Erythroblast (primary cell): ENCODE results near the gene TMEM156.

Source experiments
- GATA1 ChIP-seq: IDR thresholded peaks from 2 replicates; pipeline ENCODE4 v1.6.1; 2011; ENCODE audit warnings: low read depth, mild to moderate bottlenecking, control low read depth, low read length, moderate library complexity
- POLR2A ChIP-seq: IDR thresholded peaks from 2 replicates; pipeline ENCODE4 v1.6.1; 2011; ENCODE audit warnings: mild to moderate bottlenecking, low read length

DNA sequence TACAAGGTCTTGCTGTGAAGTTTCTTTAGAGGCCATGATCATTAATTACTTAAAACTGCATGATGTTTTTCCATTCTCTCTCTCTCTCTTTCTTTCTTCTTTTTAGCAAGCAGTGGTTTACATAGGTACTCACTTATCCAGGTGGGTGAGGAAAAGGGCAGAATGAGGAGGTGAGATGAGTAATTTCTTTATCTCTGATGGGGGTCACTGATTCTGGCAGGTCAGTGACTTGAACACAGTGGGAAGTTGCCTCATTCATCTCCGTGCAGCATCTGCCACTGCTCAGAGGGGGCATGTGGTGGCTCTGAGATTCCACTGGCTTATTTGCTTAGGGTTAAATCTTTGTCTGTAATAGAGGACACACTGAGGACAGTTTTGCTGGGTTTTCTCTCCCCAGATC lies 102.0 kb downstream of the TMEM156 start:
- TF ChIP-seq POLR2A = no peak
- TF ChIP-seq GATA1 = no peak
